ENCODE measurements around the gene TTLL8.

DNA sequence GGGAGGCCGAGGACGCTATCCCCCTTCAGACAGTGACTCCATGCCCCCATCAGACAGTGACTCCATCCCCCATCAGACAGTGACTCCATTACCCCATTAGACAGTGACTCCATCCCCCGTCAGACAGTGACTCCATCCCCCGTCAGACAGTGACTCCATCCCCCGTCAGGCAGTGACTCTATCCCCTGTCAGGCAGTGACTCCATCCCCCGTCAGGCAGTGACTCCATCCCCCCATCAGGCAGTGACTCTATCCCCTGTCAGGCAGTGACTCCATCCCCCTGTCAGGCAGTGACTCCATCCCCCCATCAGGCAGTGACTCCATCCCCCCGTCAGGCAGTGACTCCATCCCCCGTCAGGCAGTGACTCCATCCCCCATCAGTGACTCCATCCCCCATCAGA, 9.1 kb upstream of the TTLL8 start:
- TF ChIP-seq TAF1 (IDR thresholded peaks at IDR 0.05; ENCODE audit: borderline replicate concordance, insufficient read depth, low read length) = no peak
- no peak for TF ChIP-seq SIN3A (IDR thresholded peaks at IDR 0.05; ENCODE audit: borderline replicate concordance, insufficient read depth, low read length)
- no peak for TF ChIP-seq POLR2AphosphoS5 (IDR thresholded peaks at IDR 0.05; ENCODE audit: low read depth, low read length)

Data from PFSK-1 (cell line).